Measurements from ENCODE around the gene RBM19. TPM values are rescaled to one million over a fixed set of nuclear protein-coding genes. Genes with fewer than 3 reads are reported as not detected.

RBM19 gene
- total RNA-seq, 1 donor from 2014 or later = 15.7 TPM

- no peak for DNase-seq (ENCODE audit: low spot score)
- intact Hi-C loops (cut with DNase I) = no loop called here
Observed at GRCh38 chr12:113961921-113962710, 4.0 kb downstream of the RBM19 start.

GRCh38 chr12:113960030-113960429 lies 6.1 kb downstream of the RBM19 start:
- no peak for DNase-seq (ENCODE audit: low spot score)
- intact Hi-C loops (cut with DNase I) = no loop called here

GRCh38 chr12:113959096-113959495 lies 7.0 kb downstream of the RBM19 start:
- no peak for DNase-seq (ENCODE audit: low spot score)
- intact Hi-C loops (cut with DNase I) = no loop called here

- intact Hi-C loops (cut with DNase I) = no loop called here
- no peak for DNase-seq (ENCODE audit: low spot score)
Observed at GRCh38 chr12:113958108-113958507, 8.0 kb downstream of the RBM19 start.

GRCh38 chr12:113957627-113958026 lies 8.5 kb downstream of the RBM19 start:
- DNase-seq (ENCODE audit: low spot score) = no peak
- intact Hi-C loops (cut with DNase I) = no loop called here

GRCh38 chr12:113955109-113955970 lies 10.8 kb downstream of the RBM19 start:
- DNase-seq (ENCODE audit: low spot score) = no peak
- intact Hi-C loops (cut with DNase I) = no loop called here

GRCh38 chr12:113954547-113954946 lies 11.6 kb downstream of the RBM19 start:
- intact Hi-C loops (cut with DNase I) = no loop called here

GRCh38 chr12:113950873-113951272 lies 15.3 kb downstream of the RBM19 start:
- intact Hi-C loops (cut with DNase I) = no loop called here
- DNase-seq (ENCODE audit: low spot score) = no peak

More at GRCh38 chr12:113954547-113954946, 11.6 kb downstream of the RBM19 start:
- DNase-seq (ENCODE audit: low spot score) = no peak

- DNase-seq (ENCODE audit: low spot score) = no peak
- intact Hi-C loops (cut with DNase I) = no loop called here
Observed at GRCh38 chr12:113949321-113950305, 16.5 kb downstream of the RBM19 start.

- DNase-seq (ENCODE audit: low spot score) = no peak
- intact Hi-C loops (cut with DNase I) = no loop called here
Observed at GRCh38 chr12:113948151-113948914, 17.8 kb downstream of the RBM19 start.

GRCh38 chr12:113946175-113946574 lies 19.9 kb downstream of the RBM19 start:
- intact Hi-C loops (cut with DNase I) = no loop called here
- DNase-seq (ENCODE audit: low spot score) = no peak

GRCh38 chr12:113945174-113946173 lies 20.7 kb downstream of the RBM19 start:
- intact Hi-C loops (cut with DNase I) = no loop called here
- no peak for DNase-seq (ENCODE audit: low spot score)

GRCh38 chr12:113942209-113942608 lies 23.9 kb downstream of the RBM19 start:
- no peak for DNase-seq (ENCODE audit: low spot score)
- intact Hi-C loops (cut with DNase I) = no loop called here

GRCh38 chr12:113941208-113941486 lies 25.0 kb downstream of the RBM19 start:
- intact Hi-C loops (cut with DNase I) = no loop called here
- no peak for DNase-seq (ENCODE audit: low spot score)

- intact Hi-C loops (cut with DNase I) = no loop called here
- no peak for DNase-seq (ENCODE audit: low spot score)
Observed at GRCh38 chr12:113940357-113941207, 25.5 kb downstream of the RBM19 start.

GRCh38 chr12:113939867-113940266 lies 26.3 kb downstream of the RBM19 start:
- intact Hi-C loops (cut with DNase I) = no loop called here
- no peak for DNase-seq (ENCODE audit: low spot score)

GRCh38 chr12:113938471-113938870 lies 27.7 kb downstream of the RBM19 start:
- intact Hi-C loops (cut with DNase I) = no loop called here
- no peak for DNase-seq (ENCODE audit: low spot score)
